IPS DF 6.9 (cell line): ENCODE data around the gene DAPK1.

Experiments used
- DNase-seq: peaks from one replicate; pipeline ENCODE4 v3.0.0-alpha.2; 2013; ENCODE audit warnings: low read depth, low spot score
- H3K27ac ChIP-seq: one replicate; pipeline ENCODE4 v1.5.1; 2013; ENCODE audit warnings: low read length, control low read depth
- H3K27me3 ChIP-seq: 2 replicates; pipeline ENCODE4 v1.6.1; 2013; ENCODE audit warnings: mild to moderate bottlenecking, low read length; ENCODE audit not compliant: control insufficient read depth, insufficient read depth
- H3K36me3 ChIP-seq: 2 replicates; pipeline ENCODE4 v1.6.1; 2013; ENCODE audit warnings: low read length; ENCODE audit not compliant: control insufficient read depth, insufficient read depth
- H3K4me1 ChIP-seq: 2 replicates; pipeline ENCODE4 v1.6.1; 2013; ENCODE audit warnings: low read length; ENCODE audit not compliant: control insufficient read depth, insufficient read depth
- H3K4me3 ChIP-seq: 2 replicates; pipeline ENCODE4 v1.5.1; 2013; ENCODE audit warnings: mild to moderate bottlenecking, low read length
- H3K9me3 ChIP-seq: 2 replicates; pipeline ENCODE4 v1.6.1; 2013; ENCODE audit warnings: low read length, inconsistent platforms; ENCODE audit not compliant: control insufficient read depth, insufficient read depth
- WGBS: extraction: QIAGEN DNeasy Blood & Tissue Kit; methylation state at CpG from one replicate; pipeline ENCODE4 v1.1.7; 2013; ENCODE audit warnings: mixed read lengths, missing lambda C conversion rate; ENCODE audit not compliant: insufficient read length, insufficient coverage; 5-methylcytosine and 5-hydroxymethylcytosine counted together

DAPK1 gene

GRCh38 chr9:87718852-87719612, 221.4 kb downstream of the DAPK1 start:
- no peak overlapping the region for H3K27ac ChIP-seq
- H3K27me3 ChIP-seq, result no peaks in the 10 kb centered on the region
- H3K4me3 ChIP-seq, result no peak overlapping the region
- no peaks in the 10 kb centered on the region for H3K4me1 ChIP-seq
- no CpG with 5 or more reads among the region's 6 CpGs for WGBS
- no peak for DNase-seq
- H3K9me3 ChIP-seq, result no peaks in the 10 kb centered on the region
- no peaks in the 10 kb centered on the region for H3K36me3 ChIP-seq

- no peaks in the 10 kb centered on the region for H3K9me3 ChIP-seq
- H3K27ac ChIP-seq, result no peak overlapping the region
- no peaks in the 10 kb centered on the region for H3K27me3 ChIP-seq
- DNase-seq, result no peak
- no peak overlapping the region for H3K4me3 ChIP-seq
- WGBS, result no CpG with 5 or more reads among the region's 2 CpGs
- no peaks in the 10 kb centered on the region for H3K4me1 ChIP-seq
- H3K36me3 ChIP-seq, result no peaks in the 10 kb centered on the region
Observed at GRCh38 chr9:87720173-87720572, 222.5 kb downstream of the DAPK1 start.

GRCh38 chr9:87722393-87723088, 224.9 kb downstream of the DAPK1 start:
- no CpG with 5 or more reads among the region's 5 CpGs for WGBS
- Histone ChIP-seq H3K4me1 (no peaks in the 10 kb centered on the region), H3K36me3 (no peaks in the 10 kb centered on the region), H3K4me3 (no peak overlapping the region), H3K27ac (no peak overlapping the region), H3K9me3 (no peaks in the 10 kb centered on the region), H3K27me3 (no peaks in the 10 kb centered on the region)
- DNase-seq, result no peak

- Histone ChIP-seq H3K4me1 (no peaks in the 10 kb centered on the region), H3K27me3 (no peaks in the 10 kb centered on the region), H3K4me3 (peak overlapping the region; percentile 45), H3K36me3 (no peaks in the 10 kb centered on the region), H3K27ac (no peak overlapping the region), H3K9me3 (no peaks in the 10 kb centered on the region)
- no peak for DNase-seq
- WGBS, result no CpG with 5 or more reads among the region's 25 CpGs
Observed at GRCh38 chr9:87725356-87725899, 227.8 kb downstream of the DAPK1 start.

GRCh38 chr9:87725900-87726709, 228.4 kb downstream of the DAPK1 start, which contains the start of gene CTSL:
CTSL (plus strand) TSS chr9:87726119; CDS start chr9:87727604, 1,485 bp downstream.
- H3K27me3 ChIP-seq, result no peaks in the 10 kb centered on the region
- no peaks in the 10 kb centered on the region for H3K9me3 ChIP-seq
- no peaks in the 10 kb centered on the region for H3K4me1 ChIP-seq
- no peaks in the 10 kb centered on the region for H3K36me3 ChIP-seq
- DNase-seq, result peak; percentile 77
- no peak within 1 kb of the TSS for H3K27ac ChIP-seq
- H3K4me3 ChIP-seq, result peak within 1 kb of the TSS; percentile 45
- no CpG with 5 or more reads among the region's 67 CpGs for WGBS

- no peak overlapping the region for H3K4me3 ChIP-seq
- no peak overlapping the region for H3K27ac ChIP-seq
- DNase-seq, result no peak
- no peaks in the 10 kb centered on the region for H3K9me3 ChIP-seq
- H3K27me3 ChIP-seq, result no peaks in the 10 kb centered on the region
- no peaks in the 10 kb centered on the region for H3K36me3 ChIP-seq
- no CpG with 5 or more reads among the region's 2 CpGs for WGBS
- no peaks in the 10 kb centered on the region for H3K4me1 ChIP-seq
Observed at GRCh38 chr9:87729246-87729645, 231.6 kb downstream of the DAPK1 start.

- no peaks in the 10 kb centered on the region for H3K27me3 ChIP-seq
- H3K9me3 ChIP-seq, result no peaks in the 10 kb centered on the region
- no CpG with 5 or more reads among the region's 2 CpGs for WGBS
- no peak overlapping the region for H3K27ac ChIP-seq
- H3K4me1 ChIP-seq, result no peaks in the 10 kb centered on the region
- H3K36me3 ChIP-seq, result no peaks in the 10 kb centered on the region
- no peak overlapping the region for H3K4me3 ChIP-seq
- DNase-seq, result no peak
Observed at GRCh38 chr9:87731321-87731720, 233.7 kb downstream of the DAPK1 start.

GRCh38 chr9:87732344-87732743, 234.7 kb downstream of the DAPK1 start:
- no peaks in the 10 kb centered on the region for H3K9me3 ChIP-seq
- H3K4me3 ChIP-seq, result no peak overlapping the region
- no peaks in the 10 kb centered on the region for H3K27me3 ChIP-seq
- H3K27ac ChIP-seq, result no peak overlapping the region
- no peak for DNase-seq
- no peaks in the 10 kb centered on the region for H3K36me3 ChIP-seq
- WGBS, result no CpG with 5 or more reads among the region's 1 CpG
- no peaks in the 10 kb centered on the region for H3K4me1 ChIP-seq

- no peak for DNase-seq
- Histone ChIP-seq H3K36me3 (no peaks in the 10 kb centered on the region), H3K4me1 (no peaks in the 10 kb centered on the region), H3K27ac (no peak overlapping the region), H3K27me3 (no peaks in the 10 kb centered on the region), H3K9me3 (no peaks in the 10 kb centered on the region), H3K4me3 (no peak overlapping the region)
- no CpG with 5 or more reads among the region's 3 CpGs for WGBS
Observed at GRCh38 chr9:87732756-87733155, 235.1 kb downstream of the DAPK1 start.
